Measurements from ENCODE around the gene NDUFA8.

The NDUFA8 gene

DNA sequence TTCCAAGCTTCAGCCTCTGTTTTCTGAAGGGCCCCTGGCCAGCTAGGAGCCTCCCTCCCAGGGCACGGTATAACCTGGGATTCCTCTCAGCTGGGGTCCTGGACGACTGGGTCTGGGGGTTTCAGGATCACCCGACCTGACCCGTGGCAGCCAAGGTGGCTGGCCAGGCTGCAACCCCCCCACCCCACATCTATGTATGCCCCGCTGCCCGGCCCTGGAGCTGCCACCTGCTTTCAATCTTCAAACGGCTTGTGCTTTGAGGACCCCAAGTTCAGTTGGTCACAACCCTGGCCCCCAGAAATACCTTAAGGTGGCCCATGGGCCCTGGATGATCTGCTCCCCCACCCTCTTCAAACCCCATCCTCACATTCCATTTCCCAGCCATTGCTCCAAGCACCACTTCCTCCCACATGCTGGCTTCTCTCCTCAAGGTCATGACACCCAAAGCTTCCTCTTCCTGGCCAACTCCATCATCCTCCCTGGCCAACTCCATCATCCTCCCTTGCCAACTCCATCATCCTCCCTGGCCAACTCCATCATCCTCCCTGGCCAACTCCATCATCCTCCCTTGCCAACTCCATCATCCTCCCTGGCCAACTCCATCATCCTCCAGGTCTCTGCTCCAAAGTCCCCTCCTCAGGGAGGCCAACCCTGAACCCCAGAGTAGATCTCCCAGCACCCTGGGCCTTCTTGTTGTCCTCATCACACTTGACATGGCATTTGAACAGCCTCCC lies 49.3 kb downstream of the NDUFA8 start:
- H3K27ac ChIP-seq, result no peak overlapping the region
- no peak for DNase-seq (ENCODE audit: low spot score)
- TF ChIP-seq CTCF (conservative IDR thresholded peaks at IDR 0.05; ENCODE audit: low read depth), result no peak
- POLR2A ChIA-PET (ENCODE audit: low non-redundant PET), result no interaction called here
- CTCF ChIA-PET, result interaction anchor here (0.6 to 2.0 kb wide), 4 partner anchors 11 to 285 kb away, joined by 3 to 14 read pairs (median 4); no protein-coding TSS in a partner anchor

DNA sequence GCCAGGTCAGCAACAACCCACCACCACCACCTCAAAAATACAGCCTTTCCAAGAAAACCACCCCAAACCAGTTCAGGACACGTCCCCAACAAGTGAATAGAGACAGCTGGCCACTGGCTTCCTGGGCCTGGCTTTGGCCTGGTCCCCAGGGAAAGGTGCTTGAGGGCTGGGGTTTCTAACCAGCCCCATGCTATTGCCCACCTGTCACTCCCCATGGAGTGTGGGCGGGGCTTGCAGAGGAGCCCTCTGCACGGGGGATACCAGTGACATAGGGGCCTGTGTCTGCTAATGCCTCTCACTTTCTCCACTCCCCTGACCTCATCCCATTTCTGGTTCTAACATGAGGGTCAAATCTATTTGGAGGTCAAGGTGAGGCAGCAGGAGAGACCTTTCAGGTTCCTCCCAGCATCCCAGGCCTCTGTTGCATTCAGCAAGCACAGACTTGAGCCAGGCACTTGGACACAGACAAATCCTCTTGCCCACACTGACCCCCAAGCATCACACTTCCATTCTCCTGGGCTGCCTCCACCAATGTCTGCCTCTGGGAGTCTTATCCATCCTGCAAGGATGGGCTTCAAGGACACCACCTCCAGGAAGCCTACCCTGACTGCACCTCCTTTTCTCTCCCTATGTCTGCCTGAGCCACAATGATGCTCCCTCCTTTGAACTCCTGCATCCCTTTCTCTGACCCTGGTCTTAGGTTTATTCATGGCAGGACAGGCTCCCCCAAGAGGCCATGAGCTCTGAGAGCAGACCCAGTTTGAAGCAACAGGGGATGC lies 50.4 kb downstream of the NDUFA8 start:
- POLR2A ChIA-PET (ENCODE audit: low non-redundant PET), result no interaction called here
- CTCF ChIA-PET, result interaction anchor here (0.6 to 2.0 kb wide), 3 partner anchors 10 to 642 kb away, joined by 3 to 14 read pairs (median 3); no protein-coding TSS in a partner anchor
- no peak overlapping the region for H3K27ac ChIP-seq
- TF ChIP-seq CTCF (conservative IDR thresholded peaks at IDR 0.05; ENCODE audit: low read depth), result no peak
- DNase-seq (ENCODE audit: low spot score), result no peak

DNA sequence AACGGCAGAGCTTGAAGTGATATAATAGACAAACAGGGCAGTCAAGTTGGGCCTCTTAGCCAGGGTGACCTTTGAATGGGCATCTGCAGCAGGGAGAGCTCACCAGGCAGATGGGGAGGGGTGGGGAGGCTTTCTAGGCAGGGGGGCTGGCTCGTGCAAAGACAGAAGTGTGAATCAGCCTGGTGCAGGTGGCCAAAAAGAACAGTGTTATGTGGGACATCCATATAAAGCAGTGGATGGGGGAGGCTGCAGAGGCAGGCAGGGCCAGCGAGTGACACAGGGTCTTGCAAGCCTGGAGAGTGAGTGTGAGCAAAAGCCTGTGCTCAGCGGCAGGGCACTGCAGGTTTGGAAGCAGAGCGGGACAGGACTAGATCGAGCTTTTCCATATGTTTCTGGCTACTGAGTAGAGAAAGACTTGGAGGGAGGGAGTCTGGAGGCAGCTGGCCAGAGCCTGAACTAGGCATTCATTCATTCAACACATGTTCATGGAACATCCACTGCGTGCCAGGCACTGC lies 52.2 kb downstream of the NDUFA8 start:
- no peak for TF ChIP-seq CTCF (conservative IDR thresholded peaks at IDR 0.05; ENCODE audit: low read depth)
- no peak for DNase-seq (ENCODE audit: low spot score)
- H3K27ac ChIP-seq, result no peak overlapping the region
- CTCF ChIA-PET, result interaction anchor here (0.7 to 2.1 kb wide), 2 partner anchors 8 to 19 kb away, joined by 3 to 11 read pairs; no protein-coding TSS in a partner anchor
- POLR2A ChIA-PET (ENCODE audit: low non-redundant PET), result no interaction called here

GRCh38 chr9:122106576-122106975 lies 53.0 kb downstream of the NDUFA8 start:
- ChIA-PET POLR2A (ENCODE audit: low non-redundant PET) (no interaction called here), CTCF (interaction anchor here (0.8 to 2.1 kb wide), 2 partner anchors 7 to 53 kb away, joined by 4 to 11 read pairs; partner anchors contain the start of gene NDUFA8)
- TF ChIP-seq CTCF (conservative IDR thresholded peaks at IDR 0.05; ENCODE audit: low read depth), result no peak
- DNase-seq (ENCODE audit: low spot score), result no peak
- no peak overlapping the region for H3K27ac ChIP-seq

DNA sequence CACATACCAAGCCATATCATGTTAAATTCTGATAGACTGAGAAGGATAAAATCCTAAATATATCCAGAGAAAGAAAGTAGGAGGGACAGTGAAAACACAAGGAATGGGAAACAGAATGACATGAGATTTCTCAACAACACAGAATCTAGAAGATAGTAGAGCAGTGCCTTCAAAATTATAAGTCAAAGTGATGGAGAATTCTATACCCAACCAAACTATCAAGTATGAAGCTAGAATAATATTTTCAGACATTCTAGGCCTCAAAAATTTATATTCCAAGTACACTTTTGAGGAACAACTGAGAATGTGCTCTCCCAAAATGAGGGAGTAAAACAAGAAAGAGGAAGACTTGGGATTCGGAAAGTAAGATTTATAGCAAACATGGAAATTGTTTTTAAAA lies 55.6 kb downstream of the NDUFA8 start:
- DNase-seq (ENCODE audit: low spot score), result no peak
- CTCF ChIA-PET, result interaction anchor here (0.7 to 3.8 kb wide), 2 partner anchors 19 to 706 kb away, joined by 3 to 19 read pairs; no protein-coding TSS in a partner anchor
- POLR2A ChIA-PET (ENCODE audit: low non-redundant PET), result no interaction called here
- no peak overlapping the region for H3K27ac ChIP-seq
- TF ChIP-seq CTCF (conservative IDR thresholded peaks at IDR 0.05; ENCODE audit: low read depth), result no peak

DNA sequence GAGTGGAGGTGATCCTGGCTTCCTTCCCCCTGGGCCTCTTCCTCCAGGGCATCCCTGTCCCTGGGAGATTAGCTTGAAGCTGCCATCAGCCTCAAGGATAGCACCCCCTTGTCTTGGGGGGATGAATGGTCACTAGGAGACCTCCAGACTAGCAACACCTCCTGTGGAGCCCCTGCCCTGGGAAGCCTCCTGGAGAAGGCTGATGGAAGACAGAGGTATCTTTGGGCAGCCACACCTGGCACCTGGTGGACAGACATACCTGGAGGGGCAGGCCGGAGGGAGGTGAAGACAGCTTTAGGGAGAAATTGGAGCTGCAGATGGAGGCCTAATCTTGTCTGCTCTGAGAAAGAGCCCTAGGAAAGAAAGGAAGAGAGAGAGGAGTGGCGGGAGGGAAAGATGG lies 57.4 kb downstream of the NDUFA8 start:
- DNase-seq (ENCODE audit: low spot score), result no peak
- CTCF ChIA-PET, result interaction anchor here (3.8 kb wide), 1 partner anchor 21 kb away, joined by 19 read pairs; no protein-coding TSS in a partner anchor
- POLR2A ChIA-PET (ENCODE audit: low non-redundant PET), result no interaction called here
- no peak overlapping the region for H3K27ac ChIP-seq
- TF ChIP-seq CTCF (conservative IDR thresholded peaks at IDR 0.05; ENCODE audit: low read depth), result no peak

Data from RWPE1 (cell line).